ENCODE data around the gene CCDC24. TPM values are rescaled to one million over a fixed set of nuclear protein-coding genes. Genes with fewer than 3 reads are reported as not detected.

CCDC24 gene
- total and polyA plus RNA-seq, 3 donors from 2014 or later = 28.8 to 64.9 (median 31.3) TPM

DNA sequence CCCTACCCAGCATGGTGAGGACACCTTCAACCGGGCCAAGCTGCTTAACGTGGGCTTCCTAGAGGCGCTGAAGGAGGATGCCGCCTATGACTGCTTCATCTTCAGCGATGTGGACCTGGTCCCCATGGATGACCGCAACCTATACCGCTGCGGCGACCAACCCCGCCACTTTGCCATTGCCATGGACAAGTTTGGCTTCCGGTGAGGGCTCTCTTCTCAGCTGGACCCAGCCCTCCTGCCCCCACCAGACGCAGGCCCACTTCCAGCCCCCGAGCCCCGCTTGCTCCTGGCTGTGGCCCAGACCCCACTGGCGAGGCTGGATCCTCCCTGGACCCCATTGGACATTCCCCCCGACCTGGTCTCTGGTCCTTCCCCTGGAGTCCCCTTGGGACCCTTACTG is 6.5 kb upstream of the CCDC24 start:
- H3K27me3 ChIP-seq = no peaks in the 10 kb centered on the region
- intact Hi-C loops (cut with DNase I; ENCODE audit: low total_unique reads) = no loop called here
- 96 to 98% methylated on average over 8 to 16 of the region's 16 CpGs for whole genome bisulfite sequencing, 2 donors
- H3K4me1 ChIP-seq = peaks cover 6% of the 10 kb centered on the region
- H3K36me3 ChIP-seq (ENCODE audit: low read depth, missing control alignments) = no peaks in the 10 kb centered on the region
- TF ChIP-seq POLR2A (IDR thresholded peaks at IDR 0.05) (no peak), CTCF (IDR thresholded peaks at IDR 0.05) (no peak)
- no peak overlapping the region for H3K27ac ChIP-seq
- H3K4me3 ChIP-seq = no peak overlapping the region
- no peak for DNase-seq
- no peaks in the 10 kb centered on the region for H3K9me3 ChIP-seq

DNA sequence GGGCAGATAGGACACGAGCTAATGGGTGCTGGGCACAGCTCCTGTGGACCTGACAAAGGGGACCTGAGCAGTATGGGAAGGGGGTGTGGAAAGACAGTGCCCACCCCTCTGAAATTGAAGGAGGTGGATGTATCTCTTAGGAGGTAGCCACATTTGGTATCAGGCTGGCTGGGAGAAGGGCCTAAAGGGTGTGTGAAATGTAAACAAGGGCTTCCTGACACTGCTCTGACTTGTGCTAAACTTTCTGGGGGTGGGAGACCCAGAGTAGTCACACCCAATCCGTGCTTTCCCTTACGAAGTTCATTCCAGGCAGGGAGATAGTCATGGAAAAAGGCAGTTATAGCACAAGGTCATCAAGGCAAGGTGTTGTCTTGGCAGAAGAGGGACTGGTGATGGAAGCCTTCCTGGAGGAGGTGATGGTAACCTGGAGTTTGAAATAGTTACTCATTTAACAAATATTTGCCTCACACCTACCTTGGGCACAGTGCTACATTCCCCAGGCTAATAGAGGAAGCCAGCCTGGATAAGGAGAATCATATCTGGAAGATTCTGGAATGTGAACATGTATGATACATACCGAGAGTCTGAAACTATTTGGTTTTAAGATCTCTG is 5.3 kb upstream of the CCDC24 start:
- Histone ChIP-seq H3K4me3 (no peak overlapping the region), H3K27ac (no peak overlapping the region), H3K9me3 (no peaks in the 10 kb centered on the region), H3K4me1 (peaks cover 5% of the 10 kb centered on the region), H3K36me3 (ENCODE audit: low read depth, missing control alignments) (no peaks in the 10 kb centered on the region), H3K27me3 (no peaks in the 10 kb centered on the region)
- intact Hi-C loops (cut with DNase I; ENCODE audit: low total_unique reads) = no loop called here
- DNase-seq = no peak
- WGBS, 2 donors = 83 to 91% methylated on average over 4 of the region's 4 CpGs
- TF ChIP-seq POLR2A (IDR thresholded peaks at IDR 0.05) (no peak), CTCF (IDR thresholded peaks at IDR 0.05) (no peak)

GRCh38 chr1:43986712-43987111 is 4.7 kb upstream of the CCDC24 start:
- 76% methylated on average over 6 of the region's 6 CpGs for WGBS, 2 donors
- Histone ChIP-seq H3K4me3 (no peak overlapping the region), H3K36me3 (ENCODE audit: low read depth, missing control alignments) (no peaks in the 10 kb centered on the region), H3K27me3 (no peaks in the 10 kb centered on the region), H3K27ac (no peak overlapping the region), H3K9me3 (no peaks in the 10 kb centered on the region), H3K4me1 (peaks cover 5% of the 10 kb centered on the region)
- DNase-seq = no peak
- intact Hi-C loops (cut with DNase I; ENCODE audit: low total_unique reads) = no loop called here
- TF ChIP-seq CTCF (IDR thresholded peaks at IDR 0.05) (no peak), POLR2A (IDR thresholded peaks at IDR 0.05) (no peak)

DNA sequence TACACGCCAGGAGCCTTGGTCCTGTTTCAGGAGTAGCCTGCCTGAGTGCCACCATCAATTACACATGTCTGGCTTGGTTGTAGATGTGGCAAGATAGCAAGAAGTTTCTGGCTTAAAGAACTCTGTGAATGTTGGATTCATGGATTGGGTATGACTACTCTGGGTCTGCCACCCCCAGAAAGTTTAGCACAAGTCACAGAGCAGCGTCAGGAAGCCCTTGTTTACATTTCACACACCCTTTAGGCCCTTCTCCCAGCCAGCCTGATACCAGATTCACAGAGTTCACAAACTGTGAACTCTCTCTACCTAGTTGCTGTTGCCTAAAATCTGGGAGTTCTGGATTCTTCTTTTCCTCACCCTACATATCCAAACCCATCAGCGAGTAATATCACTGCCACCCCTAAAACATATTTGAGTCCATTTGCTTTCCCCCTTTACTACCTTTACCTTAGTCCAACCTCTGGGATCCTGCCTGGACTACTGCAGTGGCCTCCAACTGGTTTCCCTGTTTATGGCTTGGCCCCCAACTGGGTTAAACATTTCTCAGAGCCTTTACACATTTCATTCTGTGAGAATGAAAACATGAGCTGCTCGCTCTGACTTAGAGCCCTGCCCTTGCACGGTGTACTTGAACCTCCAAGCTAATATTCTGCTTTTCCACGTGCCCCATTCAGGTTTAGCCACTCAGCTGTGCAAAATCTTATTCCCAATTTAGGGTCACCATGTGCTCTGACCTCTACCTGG is 4.1 kb upstream of the CCDC24 start:
- H3K4me3 ChIP-seq = no peak overlapping the region
- DNase-seq = no peak
- no peak for TF ChIP-seq POLR2A (IDR thresholded peaks at IDR 0.05)
- TF ChIP-seq CTCF (IDR thresholded peaks at IDR 0.05) = no peak
- WGBS, 2 donors = 84 to 89% methylated on average over 6 of the region's 6 CpGs
- peaks cover 10% of the 10 kb centered on the region for H3K4me1 ChIP-seq
- intact Hi-C loops (cut with DNase I; ENCODE audit: low total_unique reads) = no loop called here
- H3K27ac ChIP-seq = no peak overlapping the region
- no peaks in the 10 kb centered on the region for H3K36me3 ChIP-seq (ENCODE audit: low read depth, missing control alignments)
- H3K9me3 ChIP-seq = no peaks in the 10 kb centered on the region
- no peaks in the 10 kb centered on the region for H3K27me3 ChIP-seq
